NCI-H1092 treated with DMSO at 0.1 percent for 48 hours (cell line): ENCODE data around the gene GALNT5.
"Not testable (repeated sequence)": the region's sequence is repeated elsewhere in the genome, so short reads cannot be mapped to it uniquely, and the experiment has no call there.

Source experiments
- DNase-seq: peaks from one replicate; lab custom pipeline; 2025; lab: John Stamatoyannopoulos, UW

GALNT5 gene

GRCh38 chr2:157326698-157327097, 69.2 kb downstream of the GALNT5 start:
- no peak for DNase-seq

- no peak for DNase-seq
Observed at GRCh38 chr2:157327200-157327599, 69.7 kb downstream of the GALNT5 start.

GRCh38 chr2:157327621-157328500, 70.4 kb downstream of the GALNT5 start:
- DNase-seq, result peak; percentile 37

- DNase-seq, result peak; percentile 72
Observed at GRCh38 chr2:157329524-157329923, 72.0 kb downstream of the GALNT5 start.

GRCh38 chr2:157333304-157334047, 76.0 kb downstream of the GALNT5 start:
- DNase-seq, result no peak

GRCh38 chr2:157334335-157334734, 76.8 kb downstream of the GALNT5 start:
- DNase-seq, result no peak

GRCh38 chr2:157334797-157335196, 77.3 kb downstream of the GALNT5 start:
- DNase-seq, result no peak

GRCh38 chr2:157336137-157337010, 78.9 kb downstream of the GALNT5 start:
- DNase-seq, result peak; percentile 23

- DNase-seq, result no peak
Observed at GRCh38 chr2:157337978-157338377, 80.5 kb downstream of the GALNT5 start.

- DNase-seq, result no peak
Observed at GRCh38 chr2:157339965-157340655, 82.6 kb downstream of the GALNT5 start.

- not testable (repeated sequence) for DNase-seq
Observed at GRCh38 chr2:157341381-157341780, 83.9 kb downstream of the GALNT5 start.

GRCh38 chr2:157345647-157346389, 88.3 kb downstream of the GALNT5 start:
- no peak for DNase-seq

GRCh38 chr2:157348291-157348921, 90.9 kb downstream of the GALNT5 start:
- DNase-seq, result no peak

- no peak for DNase-seq
Observed at GRCh38 chr2:157349949-157350515, 92.5 kb downstream of the GALNT5 start.

GRCh38 chr2:157355618-157356017, 98.1 kb downstream of the GALNT5 start:
- DNase-seq, result no peak

GRCh38 chr2:157359628-157360027, 102.1 kb downstream of the GALNT5 start:
- DNase-seq, result no peak

GRCh38 chr2:157361526-157361925, 104.0 kb downstream of the GALNT5 start:
- no peak for DNase-seq

- DNase-seq, result no peak
Observed at GRCh38 chr2:157362627-157363026, 105.1 kb downstream of the GALNT5 start.

- no peak for DNase-seq
Observed at GRCh38 chr2:157363612-157364101, 106.2 kb downstream of the GALNT5 start.
